PFSK-1 (cell line): ENCODE results near the gene RAB3GAP1.

Experiments used
- POLR2AphosphoS5 ChIP-seq: IDR thresholded peaks from 2 replicates; pipeline ENCODE4 v1.6.1; 2012; ENCODE audit warnings: low read depth, mild to moderate bottlenecking, control low read depth, low read length, moderate library complexity
- TF ChIP-seq, protein P1 (sequence below), 2 experiments: IDR thresholded peaks; 2 replicates each; pipeline versions ENCODE4 v1.6.1 to v1.8.0; 2011 to 2012; ENCODE audit warnings: low read depth in 2 of 2, low read length in 2 of 2, control low read depth in 1 of 2, inconsistent platforms in 1 of 2, mild to moderate bottlenecking in 1 of 2, moderate library complexity in 1 of 2; ENCODE audit not compliant: insufficient read depth in 1 of 2

DNA sequence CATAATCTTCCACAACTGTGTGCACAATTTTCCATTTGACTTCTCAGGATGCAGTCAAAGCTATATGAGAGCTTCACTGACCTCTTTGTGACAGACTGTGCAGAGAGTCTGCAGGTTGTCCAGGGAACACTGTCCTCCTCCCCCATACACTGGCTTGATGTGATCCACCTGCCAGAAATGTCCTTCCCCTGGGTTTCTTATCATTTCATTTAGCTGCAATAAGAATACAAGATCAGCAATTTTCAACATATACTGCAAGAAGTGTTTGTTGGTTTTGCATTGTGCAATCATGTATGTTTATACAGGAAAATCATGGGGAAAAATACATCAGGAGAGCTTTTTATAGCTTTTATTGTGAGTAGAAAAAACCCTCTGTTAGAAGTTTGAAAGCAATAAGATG lies 150.7 kb downstream of the RAB3GAP1 start:
- TF ChIP-seq POLR2AphosphoS5 = no peak
- TF ChIP-seq, protein P1, sequence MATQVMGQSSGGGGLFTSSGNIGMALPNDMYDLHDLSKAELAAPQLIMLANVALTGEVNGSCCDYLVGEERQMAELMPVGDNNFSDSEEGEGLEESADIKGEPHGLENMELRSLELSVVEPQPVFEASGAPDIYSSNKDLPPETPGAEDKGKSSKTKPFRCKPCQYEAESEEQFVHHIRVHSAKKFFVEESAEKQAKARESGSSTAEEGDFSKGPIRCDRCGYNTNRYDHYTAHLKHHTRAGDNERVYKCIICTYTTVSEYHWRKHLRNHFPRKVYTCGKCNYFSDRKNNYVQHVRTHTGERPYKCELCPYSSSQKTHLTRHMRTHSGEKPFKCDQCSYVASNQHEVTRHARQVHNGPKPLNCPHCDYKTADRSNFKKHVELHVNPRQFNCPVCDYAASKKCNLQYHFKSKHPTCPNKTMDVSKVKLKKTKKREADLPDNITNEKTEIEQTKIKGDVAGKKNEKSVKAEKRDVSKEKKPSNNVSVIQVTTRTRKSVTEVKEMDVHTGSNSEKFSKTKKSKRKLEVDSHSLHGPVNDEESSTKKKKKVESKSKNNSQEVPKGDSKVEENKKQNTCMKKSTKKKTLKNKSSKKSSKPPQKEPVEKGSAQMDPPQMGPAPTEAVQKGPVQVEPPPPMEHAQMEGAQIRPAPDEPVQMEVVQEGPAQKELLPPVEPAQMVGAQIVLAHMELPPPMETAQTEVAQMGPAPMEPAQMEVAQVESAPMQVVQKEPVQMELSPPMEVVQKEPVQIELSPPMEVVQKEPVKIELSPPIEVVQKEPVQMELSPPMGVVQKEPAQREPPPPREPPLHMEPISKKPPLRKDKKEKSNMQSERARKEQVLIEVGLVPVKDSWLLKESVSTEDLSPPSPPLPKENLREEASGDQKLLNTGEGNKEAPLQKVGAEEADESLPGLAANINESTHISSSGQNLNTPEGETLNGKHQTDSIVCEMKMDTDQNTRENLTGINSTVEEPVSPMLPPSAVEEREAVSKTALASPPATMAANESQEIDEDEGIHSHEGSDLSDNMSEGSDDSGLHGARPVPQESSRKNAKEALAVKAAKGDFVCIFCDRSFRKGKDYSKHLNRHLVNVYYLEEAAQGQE (IDR thresholded peaks at IDR 0.05; ENCODE audit: insufficient read depth in 1 of 2, low read depth in 2 of 2, low read length in 2 of 2) = no peak
